Naive thymus-derived CD8-positive, alpha-beta T cell (primary cell): Measurements from ENCODE around the gene ZNF496. TPM values are rescaled to one million over a fixed set of nuclear protein-coding genes. Genes with fewer than 3 reads are reported as not detected.
"Not testable (repeated sequence)": the region's sequence is repeated elsewhere in the genome, so short reads cannot be mapped to it uniquely, and the experiment has no call there.

Source experiments
- ATAC-seq, 2 donors: fragments of 150-1000 bp; cut with Tn5 transposase in 1 of 2; sonication (Bioruptor Pico), chemical (Tn5 transposase) in 1 of 2; 1 replicate in 1 of 2; 2 replicates in 1 of 2; pipeline ENCODE4 v1.10.0; 2021; ENCODE audit warnings: mild to moderate bottlenecking in 2 of 2, moderate library complexity in 2 of 2
- POLR2A ChIA-PET: fragments of 350-600 bp; sonication (Branson Sonifier 250); formaldehyde crosslinking; loops from one replicate; lab custom pipeline; 2021; ENCODE audit warnings: antibody characterized with exemption; lab: Charles Lee
- DNase-seq, 10 donors: peaks; one replicate each; pipeline versions ENCODE4 v3.0.0 to v3.0.0-alpha.2; 2020 to 2022
- H3K27ac Mint-ChIP-seq, 10 donors: one replicate each; pipeline ENCODE4 v1.8.0; 2020 to 2022; ENCODE audit warnings: mild to moderate bottlenecking in 10 of 10, mixed read lengths in 10 of 10, moderate library complexity in 4 of 10, inconsistent platforms in 1 of 10
- H3K27me3 Mint-ChIP-seq, 5 donors: one replicate each; pipeline ENCODE4 v1.8.0; 2021 to 2022; ENCODE audit warnings: mixed read lengths in 5 of 5
- H3K36me3 Mint-ChIP-seq, 3 donors: one replicate each; pipeline ENCODE4 v1.8.0; 2020 to 2022; ENCODE audit warnings: mixed read lengths in 3 of 3, mild to moderate bottlenecking in 2 of 3, inconsistent platforms in 1 of 3
- H3K4me1 Mint-ChIP-seq, 4 donors: one replicate each; pipeline ENCODE4 v1.8.0; 2021 to 2022; ENCODE audit warnings: mixed read lengths in 4 of 4
- H3K4me3 Mint-ChIP-seq, 10 donors: one replicate each; pipeline ENCODE4 v1.8.0; 2020 to 2022; ENCODE audit warnings: mild to moderate bottlenecking in 10 of 10, mixed read lengths in 10 of 10, moderate library complexity in 6 of 10, inconsistent platforms in 1 of 10
- H3K9me3 Mint-ChIP-seq, 9 donors: one replicate each; pipeline ENCODE4 v1.8.0; 2020 to 2022; ENCODE audit warnings: mixed read lengths in 9 of 9, mild to moderate bottlenecking in 3 of 9, inconsistent platforms in 1 of 9, moderate library complexity in 1 of 9
- polyA plus RNA-seq, 3 donors: library from polyadenylated mRNA; unstranded; fragments of 300-500 nt; fragmentation: Illumina TruSeq; gene quantifications; one replicate each; pipeline ENCODE4 v1.2.3, GENCODE V29; 2021
- total RNA-seq, 8 experiments: library from RNA in 2 of 8; stranded (reverse) in 2 of 8; gene quantifications; one replicate each; pipeline ENCODE4 v1.2.3 and lab custom pipeline; 2021 to 2026

Gene ZNF496
- total and polyA plus RNA-seq, 5 experiments from 2014 or later = 17.3 to 77.8 (median 36.3) TPM

DNA sequence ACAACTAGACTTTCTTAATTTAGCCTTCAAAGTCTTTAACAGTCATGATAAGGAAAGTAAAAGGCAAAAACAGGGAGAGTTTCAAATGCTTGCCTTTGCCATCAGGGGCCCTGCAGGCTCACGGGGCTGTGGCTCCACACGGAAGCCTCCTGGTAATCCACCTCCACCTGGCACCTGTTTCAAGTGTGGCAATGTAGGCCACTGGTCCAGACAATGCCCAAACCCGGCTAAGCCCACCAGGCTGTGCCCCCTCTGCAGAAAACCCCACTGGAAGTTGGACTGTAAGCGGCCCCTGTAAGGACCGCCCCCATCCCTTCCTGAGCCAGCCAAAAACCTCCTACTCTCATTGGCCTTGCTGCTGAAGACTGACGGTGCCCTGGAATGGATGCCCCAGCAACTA is 43.3 kb downstream of the ZNF496 start:
- DNase-seq = no peak
- peaks cover 2 to 23% (median 8%) of the 10 kb centered on the region in 4 donors for H3K4me1 Mint-ChIP-seq

GRCh38 chr1:247287460-247287859 is 44.2 kb downstream of the ZNF496 start:
- Mint-ChIP-seq H3K27me3 (peaks cover 0 to 2% (median 0%) of the 10 kb centered on the region in 5 donors), H3K9me3 (peaks cover 0 to 35% (median 2%) of the 10 kb centered on the region in 9 donors), H3K4me1 (peaks cover 2 to 23% (median 7%) of the 10 kb centered on the region in 4 donors), H3K4me3 (no peak overlapping the region), H3K27ac (peak overlapping the region in 2 of 10 donors; percentile 58 to 88), H3K36me3 (peaks cover 0 to 8% (median 6%) of the 10 kb centered on the region in 3 donors)
- DNase-seq = no peak
- POLR2A ChIA-PET = no interaction called here
- no peak for ATAC-seq

More for the DNA sequence above, 43.3 kb downstream of the ZNF496 start:
- Mint-ChIP-seq H3K27me3 (peaks cover 0 to 2% (median 0%) of the 10 kb centered on the region in 5 donors), H3K27ac (peak overlapping the region in 1 of 10 donors; percentile 88), H3K9me3 (peaks cover 0 to 35% (median 2%) of the 10 kb centered on the region in 9 donors), H3K36me3 (peaks cover 0 to 8% (median 6%) of the 10 kb centered on the region in 3 donors), H3K4me3 (no peak overlapping the region)
- no peak for ATAC-seq
- POLR2A ChIA-PET = no interaction called here

GRCh38 chr1:247286134-247286670 is 45.5 kb downstream of the ZNF496 start:
- peaks cover 0 to 19% (median 0%) of the 10 kb centered on the region in 4 donors for H3K4me1 Mint-ChIP-seq
- ATAC-seq = no peak
- no peak overlapping the region for H3K4me3 Mint-ChIP-seq

DNA sequence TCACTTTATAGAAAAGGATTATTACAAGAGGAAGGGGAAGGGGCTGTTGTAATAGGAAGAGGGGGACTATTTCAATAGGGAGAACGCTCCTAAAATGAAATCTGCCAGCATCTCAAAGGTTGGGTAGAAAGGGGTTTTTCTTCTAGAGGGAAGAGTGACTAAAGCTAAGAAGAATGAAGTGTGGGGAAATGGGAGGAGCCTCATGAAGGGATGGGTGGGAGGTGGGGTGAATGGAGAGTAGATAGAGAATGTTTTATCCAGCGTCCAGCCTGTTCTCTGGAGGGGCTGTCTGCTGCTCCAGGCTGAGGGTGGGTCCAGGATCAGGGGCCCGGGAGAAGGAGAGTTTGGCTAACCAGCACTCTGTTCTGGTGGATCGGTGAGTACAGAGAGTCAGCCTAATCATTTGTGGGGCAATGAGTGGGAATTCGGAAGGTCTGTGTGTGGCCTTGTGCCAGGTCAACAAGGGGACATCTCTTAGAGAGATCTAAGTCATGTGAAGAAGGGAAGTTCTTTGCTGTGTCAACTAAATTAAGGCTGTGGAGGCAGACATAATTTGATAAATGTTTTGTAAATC is 50.6 kb downstream of the ZNF496 start:
- Mint-ChIP-seq H3K27me3 (peaks cover 0 to 1% (median 0%) of the 10 kb centered on the region in 5 donors), H3K9me3 (peaks cover 0 to 6% (median 0%) of the 10 kb centered on the region in 9 donors), H3K4me1 (peaks cover 0 to 12% (median 0%) of the 10 kb centered on the region in 4 donors), H3K4me3 (no peak overlapping the region), H3K36me3 (peaks cover 0 to 9% (median 3%) of the 10 kb centered on the region in 3 donors), H3K27ac (peak overlapping the region in 3 of 10 donors; percentile 6 to 82 (median 8))
- no peak for ATAC-seq
- no peak for DNase-seq
- POLR2A ChIA-PET = interaction anchor here (0.6 kb wide), 1 partner anchor 14 kb away, joined by 4 read pairs; no protein-coding TSS in a partner anchor

More at GRCh38 chr1:247286134-247286670, 45.5 kb downstream of the ZNF496 start:
- H3K27me3 Mint-ChIP-seq = no peaks in the 10 kb centered on the region
- DNase-seq = no peak
- POLR2A ChIA-PET = no interaction called here
- H3K9me3 Mint-ChIP-seq = peaks cover 0 to 35% (median 2%) of the 10 kb centered on the region in 9 donors
- H3K27ac Mint-ChIP-seq = no peak overlapping the region
- H3K36me3 Mint-ChIP-seq = peaks cover 0 to 8% (median 6%) of the 10 kb centered on the region in 3 donors

DNA sequence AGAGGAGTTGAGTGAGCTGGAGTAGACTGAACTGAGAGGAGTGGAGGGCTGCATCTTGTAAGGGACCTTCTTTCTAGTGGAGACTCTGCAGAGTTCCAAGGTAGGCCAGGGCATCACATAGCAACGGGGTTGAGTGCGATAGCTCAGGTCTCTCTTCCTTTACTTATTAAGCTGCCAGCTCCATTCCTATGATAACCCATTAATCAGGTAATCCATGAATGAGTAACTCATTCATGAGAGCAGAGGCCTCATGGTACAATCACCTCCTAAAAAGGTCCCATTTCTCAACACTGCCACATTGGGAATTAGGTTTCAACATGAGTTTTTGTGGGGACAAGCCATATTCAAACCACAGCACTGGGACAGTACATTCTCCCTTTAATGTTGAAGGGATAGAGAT is 54.5 kb downstream of the ZNF496 start:
- Mint-ChIP-seq H3K36me3 (peaks cover 0 to 9% (median under 1%) of the 10 kb centered on the region in 3 donors), H3K27me3 (peaks cover 0 to 1% (median 0%) of the 10 kb centered on the region in 5 donors), H3K27ac (no peak overlapping the region), H3K9me3 (peaks cover 0 to 10% (median 1%) of the 10 kb centered on the region in 9 donors), H3K4me1 (peaks cover 0 to 5% (median 0%) of the 10 kb centered on the region in 4 donors), H3K4me3 (no peak overlapping the region)
- POLR2A ChIA-PET = no interaction called here
- DNase-seq (no peak), ATAC-seq (no peak)

GRCh38 chr1:247274605-247275256 is 56.9 kb downstream of the ZNF496 start:
- Mint-ChIP-seq H3K27me3 (peaks cover 0 to 1% (median 0%) of the 10 kb centered on the region in 5 donors), H3K4me3 (no peak overlapping the region), H3K36me3 (peaks cover 0 to 19% (median 14%) of the 10 kb centered on the region in 3 donors), H3K4me1 (no peaks in the 10 kb centered on the region), H3K27ac (no peak overlapping the region), H3K9me3 (peaks cover 0 to 26% (median 16%) of the 10 kb centered on the region in 9 donors)
- POLR2A ChIA-PET = no interaction called here
- ATAC-seq = no peak
- no peak for DNase-seq

DNA sequence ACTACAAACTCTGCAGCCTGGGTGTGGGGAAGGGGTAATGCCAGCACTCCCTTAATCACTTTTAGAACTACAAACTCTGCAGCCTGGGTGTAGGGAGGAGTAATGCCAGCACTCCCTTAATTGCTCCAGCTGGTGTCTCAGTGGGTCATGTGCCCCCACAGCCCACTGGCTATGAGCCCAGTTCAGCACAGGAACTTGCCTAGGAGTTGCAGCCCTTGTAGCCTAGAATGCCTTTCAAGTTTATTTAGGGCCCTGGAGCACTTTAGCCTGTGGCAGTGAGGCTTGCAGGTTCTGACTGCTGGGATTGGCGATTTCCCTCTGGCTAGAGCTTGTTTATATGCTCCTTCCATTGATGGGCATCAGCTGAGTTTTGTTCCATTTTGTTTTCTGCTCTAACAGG is 58.7 kb downstream of the ZNF496 start:
- Mint-ChIP-seq H3K27ac (no peak overlapping the region), H3K4me3 (no peak overlapping the region), H3K9me3 (peaks cover 0 to 26% (median 16%) of the 10 kb centered on the region in 9 donors), H3K4me1 (no peaks in the 10 kb centered on the region), H3K27me3 (peaks cover 0 to 2% (median 1%) of the 10 kb centered on the region in 5 donors), H3K36me3 (peaks cover 0 to 19% (median 14%) of the 10 kb centered on the region in 3 donors)
- no peak for DNase-seq
- POLR2A ChIA-PET = no interaction called here
- no peak for ATAC-seq

DNA sequence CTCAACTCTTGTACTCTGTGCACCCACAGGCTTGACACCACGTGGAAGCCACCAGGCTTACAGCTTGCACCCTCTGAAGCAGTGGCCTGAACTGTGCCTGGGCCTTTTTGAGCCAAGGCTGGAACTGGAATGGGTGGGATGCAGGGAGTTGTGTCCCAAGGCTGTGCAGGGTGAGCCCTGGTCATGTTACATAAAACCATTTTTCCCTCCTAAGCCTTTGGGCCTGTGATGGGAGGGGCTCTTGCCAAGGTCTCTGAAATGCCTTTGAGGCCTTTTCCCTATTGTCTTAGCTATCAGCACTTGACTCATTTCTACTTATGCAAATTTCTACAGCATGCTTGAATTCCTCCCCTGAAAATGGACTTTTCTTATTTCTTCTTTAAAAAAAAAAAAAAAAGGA is 61.7 kb downstream of the ZNF496 start:
- peaks cover 0 to 12% (median 2%) of the 10 kb centered on the region in 5 donors for H3K27me3 Mint-ChIP-seq
- ATAC-seq = no peak
- DNase-seq = no peak
- no peak overlapping the region for H3K27ac Mint-ChIP-seq
- H3K9me3 Mint-ChIP-seq = peaks cover 7 to 33% (median 21%) of the 10 kb centered on the region in 9 donors
- no peaks in the 10 kb centered on the region for H3K4me1 Mint-ChIP-seq
- POLR2A ChIA-PET = no interaction called here
- peaks cover 0 to 16% (median 14%) of the 10 kb centered on the region in 3 donors for H3K36me3 Mint-ChIP-seq
- no peak overlapping the region for H3K4me3 Mint-ChIP-seq

GRCh38 chr1:247269133-247269532 is 62.5 kb downstream of the ZNF496 start:
- Mint-ChIP-seq H3K4me1 (no peaks in the 10 kb centered on the region), H3K36me3 (peaks cover 0 to 21% (median 14%) of the 10 kb centered on the region in 3 donors), H3K27me3 (peaks cover 0 to 12% (median 2%) of the 10 kb centered on the region in 5 donors), H3K9me3 (peaks cover 11 to 42% (median 26%) of the 10 kb centered on the region in 9 donors), H3K4me3 (no peak overlapping the region), H3K27ac (peak overlapping the region in 1 of 10 donors; percentile 37)
- POLR2A ChIA-PET = no interaction called here
- ATAC-seq (no peak), DNase-seq (no peak)

DNA sequence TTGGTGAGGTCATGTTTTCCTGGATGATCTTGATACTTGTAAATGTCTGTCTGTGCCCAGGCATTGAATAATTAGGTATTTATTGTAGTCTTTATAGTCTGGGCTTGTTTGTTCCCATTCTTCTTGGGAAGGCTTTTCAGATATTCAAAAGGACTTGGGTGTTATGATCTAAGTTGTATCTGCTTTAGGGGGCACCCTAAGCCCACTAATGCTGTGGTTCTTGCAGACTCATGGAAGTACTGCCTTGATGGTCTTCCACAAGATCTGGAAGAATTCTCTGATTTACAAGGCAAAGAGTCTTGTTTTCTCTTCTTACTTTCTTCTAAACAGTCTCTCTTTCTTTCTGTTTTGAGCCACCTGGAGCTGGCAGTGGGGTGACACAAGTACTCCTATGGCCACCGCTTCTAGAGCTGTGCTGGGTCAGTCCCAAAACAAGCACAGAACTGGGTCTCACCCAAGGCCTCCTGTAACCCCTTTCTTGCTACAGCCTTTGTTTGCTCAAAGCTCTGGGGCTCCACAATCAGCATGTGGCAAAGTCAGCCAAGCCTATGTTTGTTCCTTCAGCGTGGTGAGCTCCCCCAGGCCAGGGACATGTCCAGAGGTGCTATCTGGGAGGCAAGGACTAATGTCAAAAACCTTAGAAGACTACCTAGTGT is 63.1 kb downstream of the ZNF496 start:
- H3K27ac Mint-ChIP-seq = no peak overlapping the region
- H3K4me1 Mint-ChIP-seq = no peaks in the 10 kb centered on the region
- POLR2A ChIA-PET = no interaction called here

GRCh38 chr1:247266053-247266452 is 65.6 kb downstream of the ZNF496 start:
- no peak for DNase-seq
- no peak overlapping the region for H3K4me3 Mint-ChIP-seq
- H3K27ac Mint-ChIP-seq = no peak overlapping the region
- POLR2A ChIA-PET = no interaction called here
- peaks cover 0 to 12% (median 4%) of the 10 kb centered on the region in 5 donors for H3K27me3 Mint-ChIP-seq
- H3K4me1 Mint-ChIP-seq = no peaks in the 10 kb centered on the region
- ATAC-seq = no peak
- H3K36me3 Mint-ChIP-seq = peaks cover 0 to 26% (median 14%) of the 10 kb centered on the region in 3 donors
- H3K9me3 Mint-ChIP-seq = peaks cover 16 to 48% (median 24%) of the 10 kb centered on the region in 9 donors

More for the DNA sequence above, 63.1 kb downstream of the ZNF496 start:
- ATAC-seq = no peak
- DNase-seq = peak in 2 of 10 donors; percentile 3
- H3K9me3 Mint-ChIP-seq = peaks cover 16 to 48% (median 27%) of the 10 kb centered on the region in 9 donors
- H3K36me3 Mint-ChIP-seq = peaks cover 0 to 26% (median 17%) of the 10 kb centered on the region in 3 donors
- H3K27me3 Mint-ChIP-seq = peaks cover 0 to 12% (median 2%) of the 10 kb centered on the region in 5 donors
- no peak overlapping the region for H3K4me3 Mint-ChIP-seq

- H3K27me3 Mint-ChIP-seq = peaks cover 0 to 14% (median 7%) of the 10 kb centered on the region in 5 donors
Measured at GRCh38 chr1:247255772-247256171, 75.9 kb downstream of the ZNF496 start, which contains the start of gene VN1R5. VN1R5 (plus strand) TSS chr1:247256072.

More at GRCh38 chr1:247255772-247256171, 75.9 kb downstream of the ZNF496 start, which contains the start of gene VN1R5:
- POLR2A ChIA-PET, H3K4me3 Mint-ChIP-seq, DNase-seq, H3K4me1 Mint-ChIP-seq, H3K27ac Mint-ChIP-seq, ATAC-seq: not testable (repeated sequence)
- H3K36me3 Mint-ChIP-seq = peaks cover 0 to 24% (median 3%) of the 10 kb centered on the region in 3 donors
- peaks cover 8 to 34% (median 11%) of the 10 kb centered on the region in 9 donors for H3K9me3 Mint-ChIP-seq
